ENCODE measurements around the gene EDN2. TPM values are rescaled to one million over a fixed set of nuclear protein-coding genes. Genes with fewer than 3 reads are reported as not detected.

Gene EDN2
- total and polyA plus RNA-seq, 2 donors = 0.32 to 0.44 TPM

DNA sequence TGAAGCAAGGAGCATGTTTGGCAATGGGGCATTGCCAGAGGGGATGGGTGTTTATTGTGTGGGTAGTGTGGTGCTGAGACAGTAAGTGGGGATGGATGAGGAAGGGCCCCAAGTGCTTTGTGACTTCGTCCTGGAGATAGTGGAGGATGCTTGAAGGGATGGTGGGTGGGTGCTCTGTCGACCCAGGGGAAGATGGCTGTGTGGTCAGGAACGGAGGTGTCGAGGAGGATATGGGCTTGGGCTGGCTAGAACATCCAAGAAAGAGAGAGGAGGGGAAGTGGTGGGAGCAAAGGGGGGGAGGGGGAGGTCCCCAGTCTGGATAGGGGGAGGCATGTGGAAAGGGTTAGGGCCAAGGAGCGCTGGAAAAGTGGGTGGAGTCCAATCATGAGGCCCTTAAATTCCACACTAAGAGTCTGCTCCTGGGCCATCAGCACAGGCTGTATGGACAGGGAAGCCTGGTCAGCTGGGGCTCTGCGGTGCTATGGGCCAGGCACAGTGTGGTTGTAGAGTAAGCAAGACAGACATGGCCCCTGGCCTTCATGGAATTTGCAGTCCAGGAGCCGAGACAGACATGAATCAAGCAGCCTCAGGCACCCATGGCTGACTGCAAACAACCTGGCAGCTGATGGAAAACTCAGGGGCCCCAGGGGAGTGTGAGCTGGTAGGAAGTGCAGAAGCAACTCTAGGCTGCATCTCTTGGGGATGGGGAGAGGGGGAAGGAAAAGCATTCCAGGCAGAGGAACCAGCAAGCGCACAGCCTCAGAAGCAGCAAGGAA lies 36.3 kb downstream of the EDN2 start:
- Histone ChIP-seq H3K4me3 (ENCODE audit: low read depth, low read length) (no peak overlapping the region), H3K27ac (ENCODE audit: low read depth) (no peak overlapping the region), H3K4me1 (ENCODE audit: insufficient read depth) (no peaks in the 10 kb centered on the region), H3K36me3 (ENCODE audit: insufficient read depth) (no peaks in the 10 kb centered on the region)
- WGBS = 87% methylated on average over 8 of the region's 8 CpGs
- no peak for DNase-seq (ENCODE audit: extremely low spot score)

DNA sequence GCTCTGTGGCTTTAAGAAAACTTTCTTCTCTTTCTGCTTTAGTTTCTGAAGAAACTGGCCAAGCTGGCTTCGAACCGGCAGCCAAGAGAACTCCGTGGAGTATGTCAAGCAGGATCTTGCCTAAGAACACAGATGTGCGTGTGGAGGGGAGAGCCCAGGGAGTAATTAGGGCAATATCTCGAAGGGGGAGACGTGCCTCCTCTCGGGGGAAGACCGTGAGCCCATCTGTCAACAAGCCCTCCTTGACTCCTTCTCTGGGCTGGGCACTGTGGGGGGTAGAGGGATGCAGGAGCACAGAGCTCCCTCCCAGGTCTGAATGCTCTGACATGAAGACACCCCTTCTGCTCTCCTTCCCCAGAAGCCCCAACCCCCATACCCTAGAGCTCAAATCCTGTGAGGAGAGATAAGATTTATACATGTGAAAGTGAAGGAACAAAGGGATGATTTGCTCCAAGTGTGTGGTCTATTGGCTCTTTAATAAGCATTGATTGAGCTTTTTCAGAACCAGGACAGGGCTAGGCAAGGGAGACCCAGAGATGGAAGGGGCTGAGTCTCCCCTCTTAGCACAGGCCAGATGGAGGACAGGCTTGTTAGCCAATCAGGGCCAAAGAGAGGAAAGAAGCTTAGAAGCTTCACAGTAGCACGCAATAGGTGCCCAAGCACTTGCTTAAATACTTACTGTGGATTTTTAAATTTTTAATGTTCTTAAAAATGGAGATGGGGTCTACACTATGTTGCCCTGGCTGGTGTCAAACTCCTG lies 37.5 kb downstream of the EDN2 start:
- WGBS = 68% methylated on average over 9 of the region's 9 CpGs
- Histone ChIP-seq H3K36me3 (ENCODE audit: insufficient read depth) (no peaks in the 10 kb centered on the region), H3K4me3 (ENCODE audit: low read depth, low read length) (no peak overlapping the region), H3K4me1 (ENCODE audit: insufficient read depth) (no peaks in the 10 kb centered on the region), H3K27ac (ENCODE audit: low read depth) (no peak overlapping the region)
- no peak for DNase-seq (ENCODE audit: extremely low spot score)

DNA sequence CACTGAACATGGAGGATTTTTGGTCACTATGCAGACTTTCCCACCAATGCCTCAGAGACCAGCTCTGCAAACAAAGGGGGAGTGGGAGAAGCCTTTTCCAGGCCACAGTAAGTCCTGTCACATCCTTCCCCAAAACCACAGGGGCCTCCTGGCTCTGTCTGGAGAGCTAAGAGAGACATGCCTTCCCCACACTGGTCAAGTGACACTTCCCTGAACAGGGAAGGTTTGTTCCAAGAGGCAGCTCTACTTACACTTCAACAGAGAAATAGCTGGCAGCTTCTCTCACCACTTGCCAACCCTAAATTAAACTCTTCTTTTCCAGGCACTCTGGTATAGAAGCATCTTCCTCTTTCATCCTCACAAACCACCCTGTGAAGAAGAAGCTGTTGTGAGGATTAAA lies 39.7 kb downstream of the EDN2 start:
- Histone ChIP-seq H3K4me1 (ENCODE audit: insufficient read depth) (no peaks in the 10 kb centered on the region), H3K4me3 (ENCODE audit: low read depth, low read length) (no peak overlapping the region), H3K27ac (ENCODE audit: low read depth) (no peak overlapping the region), H3K36me3 (ENCODE audit: insufficient read depth) (no peaks in the 10 kb centered on the region)
- no peak for DNase-seq (ENCODE audit: extremely low spot score)

DNA sequence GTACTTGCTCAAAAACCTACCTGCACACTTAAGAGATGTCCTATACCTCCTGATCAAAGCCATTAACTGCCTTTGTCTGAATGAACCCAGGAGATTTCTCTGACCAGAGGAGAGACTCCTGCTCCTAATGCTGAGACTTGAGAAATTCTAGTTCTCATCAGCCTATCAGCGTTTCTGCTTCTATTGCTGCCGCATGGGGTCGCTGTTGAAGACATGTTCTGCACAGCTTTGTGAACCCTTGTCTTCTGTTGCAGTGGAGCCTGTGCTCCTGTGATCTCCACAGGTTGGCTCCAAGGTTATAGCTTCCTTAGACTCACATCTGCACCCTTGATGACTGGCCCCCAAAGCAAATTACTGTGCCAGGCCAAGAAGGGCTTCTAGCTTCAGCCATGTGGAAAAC lies 40.2 kb downstream of the EDN2 start:
- 74% methylated on average over 3 of the region's 3 CpGs for WGBS
- H3K4me1 ChIP-seq (ENCODE audit: insufficient read depth) = no peaks in the 10 kb centered on the region
- no peak overlapping the region for H3K27ac ChIP-seq (ENCODE audit: low read depth)
- no peak overlapping the region for H3K4me3 ChIP-seq (ENCODE audit: low read depth, low read length)
- no peak for DNase-seq (ENCODE audit: extremely low spot score)
- no peaks in the 10 kb centered on the region for H3K36me3 ChIP-seq (ENCODE audit: insufficient read depth)

DNA sequence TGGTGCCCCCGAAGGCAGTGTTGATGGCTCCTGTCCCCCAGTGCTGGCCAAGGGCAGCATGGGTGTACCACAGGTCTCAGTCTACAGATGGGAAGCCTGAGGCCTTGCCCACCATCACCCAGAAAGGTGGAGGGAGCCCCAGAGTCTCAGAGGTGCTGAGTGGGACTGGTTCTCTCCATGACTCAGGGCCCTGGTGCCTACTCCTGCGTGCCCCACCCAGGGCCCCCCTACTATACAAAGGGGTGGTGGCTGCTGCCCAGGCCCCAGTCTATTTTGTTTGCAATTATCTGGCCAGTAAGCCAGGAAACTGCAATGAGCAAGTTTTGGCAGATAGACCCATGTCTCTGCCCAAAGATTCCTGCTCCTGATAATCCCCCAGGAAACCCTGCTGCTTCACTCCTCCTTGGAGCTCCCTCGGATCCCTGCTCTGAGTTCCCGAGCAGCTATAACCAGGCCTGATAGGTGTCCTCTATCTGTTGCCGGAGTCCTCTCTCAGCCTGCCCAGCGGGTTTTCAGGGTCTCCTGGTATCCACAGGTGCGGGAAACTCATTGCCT lies 41.7 kb downstream of the EDN2 start:
- peak; percentile 47 for DNase-seq (ENCODE audit: extremely low spot score)
- Histone ChIP-seq H3K4me1 (ENCODE audit: insufficient read depth) (no peaks in the 10 kb centered on the region), H3K36me3 (ENCODE audit: insufficient read depth) (no peaks in the 10 kb centered on the region), H3K4me3 (ENCODE audit: low read depth, low read length) (no peak overlapping the region), H3K27ac (ENCODE audit: low read depth) (no peak overlapping the region)
- 47% methylated on average over 7 of the region's 7 CpGs for WGBS

DNA sequence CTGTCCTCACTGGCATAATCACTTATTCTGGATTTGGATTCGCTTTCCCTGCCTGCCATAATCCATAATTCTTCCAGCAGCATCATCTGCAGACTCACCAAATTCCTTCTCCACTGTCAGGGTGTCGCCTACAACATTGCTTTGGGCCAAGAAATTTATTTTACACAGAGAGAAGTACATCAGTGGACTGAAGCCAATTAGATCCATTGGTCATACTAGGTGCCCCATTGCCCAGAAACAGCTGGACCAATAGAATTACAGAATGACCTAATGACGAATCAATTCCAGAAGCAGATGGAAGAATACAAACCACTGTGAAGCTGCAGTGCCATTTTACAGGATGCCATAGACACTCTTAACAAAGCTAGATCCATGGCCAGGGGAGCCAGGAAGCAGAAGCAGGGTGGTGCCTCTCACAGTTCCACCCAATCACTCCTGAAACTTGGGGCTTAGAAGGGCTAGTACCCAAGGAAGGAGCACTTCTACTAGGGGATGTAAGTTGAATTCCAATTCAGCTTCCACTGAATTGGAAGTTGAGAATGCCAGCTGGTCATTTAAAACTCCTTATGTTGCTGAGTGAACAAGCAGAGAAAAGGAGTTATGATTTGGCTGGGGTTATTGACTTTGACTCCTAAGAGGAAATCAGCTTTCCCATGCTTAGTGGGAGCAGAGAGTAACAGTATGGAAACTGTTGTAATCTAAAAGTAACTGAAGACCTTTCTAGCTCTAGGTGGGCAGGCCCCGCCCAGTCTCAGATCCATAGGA lies 44.0 kb downstream of the EDN2 start:
- H3K27ac ChIP-seq (ENCODE audit: low read depth) = no peak overlapping the region
- H3K4me1 ChIP-seq (ENCODE audit: insufficient read depth) = no peaks in the 10 kb centered on the region
- WGBS = 94% methylated on average over 4 of the region's 4 CpGs
- no peaks in the 10 kb centered on the region for H3K36me3 ChIP-seq (ENCODE audit: insufficient read depth)
- no peak overlapping the region for H3K4me3 ChIP-seq (ENCODE audit: low read depth, low read length)
- DNase-seq (ENCODE audit: extremely low spot score) = no peak

DNA sequence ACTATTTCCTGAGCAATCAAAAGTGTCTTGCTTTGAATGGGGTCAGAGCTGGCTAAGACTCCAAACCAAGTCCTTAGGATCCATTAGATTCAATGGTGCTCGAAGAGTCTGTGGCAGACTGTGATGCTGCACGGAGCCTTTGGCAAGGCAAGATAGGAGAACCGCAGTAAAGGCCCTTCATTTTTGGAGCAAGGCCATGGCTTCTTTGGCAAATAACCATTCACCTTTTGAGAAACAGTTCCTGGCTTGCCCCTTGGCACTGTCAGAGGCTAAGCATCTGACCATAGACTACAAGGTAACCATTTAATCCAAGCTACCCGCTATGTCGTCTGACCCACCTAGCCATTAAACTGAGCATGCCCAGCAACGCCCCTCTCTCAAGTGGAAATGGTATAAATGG lies 45.2 kb downstream of the EDN2 start:
- Histone ChIP-seq H3K36me3 (ENCODE audit: insufficient read depth) (no peaks in the 10 kb centered on the region), H3K4me3 (ENCODE audit: low read depth, low read length) (no peak overlapping the region), H3K27ac (ENCODE audit: low read depth) (no peak overlapping the region), H3K4me1 (ENCODE audit: insufficient read depth) (no peaks in the 10 kb centered on the region)
- DNase-seq (ENCODE audit: extremely low spot score) = no peak
- 85% methylated on average over 6 of the region's 6 CpGs for WGBS

DNA sequence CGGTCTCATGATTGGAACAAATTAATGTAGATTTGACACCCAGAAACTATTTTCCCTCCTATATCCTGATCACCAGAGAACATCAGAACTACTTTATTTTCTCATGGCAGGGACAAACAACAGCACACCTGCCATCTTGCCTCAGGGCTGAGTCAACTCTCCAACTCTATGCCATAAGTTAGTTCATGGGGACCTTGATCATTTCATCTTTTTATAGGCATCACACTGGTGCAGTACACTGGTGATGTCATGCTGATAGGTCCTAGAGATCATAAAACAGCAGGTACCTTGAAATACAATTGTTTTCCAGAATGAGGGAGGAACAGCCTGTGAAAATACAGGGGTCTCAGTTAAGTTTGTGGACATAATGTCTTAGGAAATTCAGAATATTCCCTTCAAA lies 45.8 kb downstream of the EDN2 start:
- H3K4me3 ChIP-seq (ENCODE audit: low read depth, low read length) = no peak overlapping the region
- H3K27ac ChIP-seq (ENCODE audit: low read depth) = no peak overlapping the region
- no peaks in the 10 kb centered on the region for H3K4me1 ChIP-seq (ENCODE audit: insufficient read depth)
- no peaks in the 10 kb centered on the region for H3K36me3 ChIP-seq (ENCODE audit: insufficient read depth)
- DNase-seq (ENCODE audit: extremely low spot score) = no peak
- 98% methylated on average over 1 of the region's 1 CpG for WGBS

DNA sequence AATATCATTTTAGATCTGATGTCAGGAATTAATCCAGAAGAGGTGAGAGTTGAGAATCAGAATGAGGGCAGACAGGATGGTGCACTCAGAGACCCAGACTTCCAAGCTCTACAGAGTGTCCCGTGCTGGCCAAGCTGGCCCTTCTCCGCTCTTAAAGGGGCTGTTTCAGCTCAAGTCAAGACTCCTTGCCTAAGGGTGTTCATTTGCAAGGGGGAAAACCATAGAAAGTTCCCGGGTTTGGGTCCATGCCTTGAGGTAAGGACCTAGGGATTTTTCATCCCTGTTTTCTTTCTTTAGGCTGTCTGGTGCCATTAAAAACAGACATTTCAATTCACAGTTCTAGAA lies 47.5 kb downstream of the EDN2 start:
- no peaks in the 10 kb centered on the region for H3K36me3 ChIP-seq (ENCODE audit: insufficient read depth)
- 84% methylated on average over 3 of the region's 3 CpGs for whole genome bisulfite sequencing

DNA sequence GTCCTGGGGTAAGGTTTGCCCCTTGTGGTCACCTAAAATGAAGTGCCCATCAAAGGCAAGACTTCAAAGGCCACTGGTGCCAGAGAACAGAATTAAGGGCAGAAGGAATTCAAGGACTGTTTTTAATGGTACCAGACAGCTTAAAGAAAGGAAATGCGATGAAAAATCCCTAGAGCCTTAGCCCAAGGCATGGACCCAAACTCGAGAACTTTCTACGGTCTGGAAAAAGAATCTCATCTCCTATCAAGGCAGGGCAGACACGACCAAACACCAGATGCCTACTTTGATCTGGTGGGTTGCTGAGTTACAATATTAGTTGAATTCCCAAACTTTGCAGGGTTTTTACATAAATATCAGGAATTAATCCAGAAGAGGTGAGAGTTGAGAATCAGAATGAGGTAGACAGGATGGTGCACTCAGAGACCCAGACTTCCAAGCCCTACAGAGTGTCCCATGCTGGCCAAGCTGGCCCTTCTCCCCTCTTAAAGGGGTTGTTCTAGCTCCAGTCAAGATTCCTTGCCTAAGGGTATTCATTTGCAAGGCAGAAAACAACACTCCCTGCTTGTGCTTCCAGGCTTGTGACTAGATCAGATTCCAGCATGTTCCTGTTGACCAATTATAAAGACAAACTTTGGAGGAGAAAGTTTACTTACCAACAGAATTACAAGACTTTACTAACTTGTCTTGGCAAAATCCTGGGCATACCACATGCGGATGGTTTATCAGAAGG lies 48.0 kb downstream of the EDN2 start:
- WGBS = 90% methylated on average over 5 of the region's 5 CpGs
- DNase-seq (ENCODE audit: extremely low spot score) = no peak

More for the DNA sequence above, 47.5 kb downstream of the EDN2 start:
- Histone ChIP-seq H3K4me1 (ENCODE audit: insufficient read depth) (no peaks in the 10 kb centered on the region), H3K4me3 (ENCODE audit: low read depth, low read length) (no peak overlapping the region), H3K27ac (ENCODE audit: low read depth) (no peak overlapping the region)
- DNase-seq (ENCODE audit: extremely low spot score) = no peak

DNA sequence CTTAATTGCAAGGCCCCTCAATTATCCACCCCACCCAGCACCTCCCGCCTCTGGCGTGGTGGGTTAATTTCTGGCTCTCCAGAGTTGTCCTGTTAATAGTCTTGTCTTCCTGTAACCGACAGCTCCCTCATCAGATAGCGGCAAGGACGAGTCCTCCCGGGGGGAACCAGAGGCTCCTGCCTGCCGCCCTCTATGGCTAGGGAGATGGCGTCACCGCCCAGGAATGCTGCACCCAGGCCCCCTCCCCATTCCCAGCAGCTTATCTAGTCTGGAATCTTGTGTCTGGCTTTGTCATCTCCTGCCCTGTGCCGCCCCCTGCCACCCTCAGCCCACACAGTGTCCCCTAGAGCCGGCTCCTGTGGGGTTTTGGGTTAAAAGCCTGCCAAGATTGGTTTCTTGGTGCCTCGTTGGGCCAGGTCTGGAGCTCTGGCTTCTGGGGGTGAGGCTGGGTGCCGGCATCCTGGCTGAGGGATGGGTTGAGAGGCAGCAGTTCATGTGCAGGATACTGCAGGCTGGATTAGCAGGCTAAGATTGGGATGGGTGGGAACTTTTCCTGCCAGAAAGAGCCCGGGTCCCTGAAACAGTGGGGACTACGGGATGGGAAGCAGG lies 48.8 kb downstream of the EDN2 start:
- H3K36me3 ChIP-seq (ENCODE audit: insufficient read depth) = no peaks in the 10 kb centered on the region
- H3K4me3 ChIP-seq (ENCODE audit: low read depth, low read length) = no peak overlapping the region
- no peaks in the 10 kb centered on the region for H3K4me1 ChIP-seq (ENCODE audit: insufficient read depth)
- no peak overlapping the region for H3K27ac ChIP-seq (ENCODE audit: low read depth)
- no peak for DNase-seq (ENCODE audit: extremely low spot score)
- 52% methylated on average over 15 of the region's 15 CpGs for WGBS

More for the DNA sequence above, 48.0 kb downstream of the EDN2 start:
- Histone ChIP-seq H3K36me3 (ENCODE audit: insufficient read depth) (no peaks in the 10 kb centered on the region), H3K27ac (ENCODE audit: low read depth) (no peak overlapping the region), H3K4me1 (ENCODE audit: insufficient read depth) (no peaks in the 10 kb centered on the region), H3K4me3 (ENCODE audit: low read depth, low read length) (no peak overlapping the region)

DNA sequence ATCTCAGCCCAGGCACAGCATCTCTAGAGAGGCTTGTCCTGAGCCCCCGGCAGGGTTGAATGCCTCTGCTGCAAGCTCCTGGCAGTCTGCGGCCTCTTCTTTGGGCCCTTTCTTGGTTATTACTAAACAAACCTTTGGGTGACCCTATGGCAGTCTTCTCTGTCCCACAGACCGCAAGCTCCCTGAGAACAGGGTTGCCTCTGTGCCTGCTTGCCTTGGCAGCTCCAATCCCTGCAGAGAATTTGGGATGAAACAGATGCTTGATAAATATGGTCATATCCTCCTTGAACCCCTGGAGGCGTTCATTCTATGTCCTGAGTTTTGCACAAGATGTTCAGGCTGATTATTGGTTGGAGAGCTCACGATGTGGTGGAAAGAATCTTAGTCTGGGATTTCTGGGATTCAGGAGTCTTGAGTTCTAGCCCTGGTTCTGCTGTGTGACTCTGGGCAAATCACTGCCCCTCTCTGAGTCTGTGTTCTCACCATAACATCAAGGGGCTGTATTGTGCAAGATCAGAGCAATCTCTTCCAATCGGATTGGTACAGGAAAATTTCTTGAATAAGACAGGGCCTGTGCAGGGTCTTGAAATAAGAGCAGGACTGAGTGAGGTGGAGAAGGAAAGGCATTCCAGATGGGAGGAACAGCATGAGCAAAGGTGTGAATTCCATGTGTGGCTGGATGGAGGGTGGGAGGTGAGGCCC lies 49.6 kb downstream of the EDN2 start:
- Histone ChIP-seq H3K36me3 (ENCODE audit: insufficient read depth) (no peaks in the 10 kb centered on the region), H3K27ac (ENCODE audit: low read depth) (no peak overlapping the region), H3K4me3 (ENCODE audit: low read depth, low read length) (no peak overlapping the region), H3K4me1 (ENCODE audit: insufficient read depth) (no peaks in the 10 kb centered on the region)
- 87% methylated on average over 6 of the region's 6 CpGs for WGBS
- no peak for DNase-seq (ENCODE audit: extremely low spot score)

Data from urinary bladder (tissue), 4 donors.